Colonic mucosa (tissue), 4 donors: ENCODE measurements around the gene ARMC12. TPM values are rescaled to one million over a fixed set of nuclear protein-coding genes. Genes with fewer than 3 reads are reported as not detected.
A peak's percentile ranks its signal among the peaks of the same experiment; 100 is the strongest.

Experiments
- DNase-seq: peaks from one replicate; pipeline ENCODE4 v3.0.0-alpha.2; 2020
- H3K27ac ChIP-seq: fragments of 200-600 bp; one replicate; pipeline ENCODE4 v1.8.0; 2021
- H3K27me3 ChIP-seq: fragments of 200-600 bp; one replicate; pipeline ENCODE4 v1.8.0; 2021
- H3K36me3 ChIP-seq: fragments of 200-600 bp; one replicate; pipeline ENCODE4 v1.8.0; 2021
- H3K4me1 ChIP-seq: fragments of 200-600 bp; one replicate; pipeline ENCODE4 v1.8.0; 2021; ENCODE audit warnings: mild to moderate bottlenecking
- H3K4me3 ChIP-seq: fragments of 200-600 bp; one replicate; pipeline ENCODE4 v1.8.0; 2021
- H3K9ac ChIP-seq, 2 donors: one replicate each; pipeline ENCODE4 v1.7.0; 2013; ENCODE audit warnings: control low read depth in 2 of 2, low read depth in 2 of 2, low read length in 2 of 2
- H3K9me3 ChIP-seq: fragments of 200-600 bp; one replicate; pipeline ENCODE4 v1.8.0; 2021
- intact Hi-C: fragments of 100-400 bp; cut with DNase I; formaldehyde crosslinking; loops from one replicate; pipeline ENCODE4 v1.14.1; 2022
- total RNA-seq, 2 donors: library from RNA; stranded (reverse); fragmentation: NEBNext Ultra II Directional in 1 of 2; extraction: Animal tissue kit (Norgen Biotek cat#: 25700) in 1 of 2; gene quantifications; one replicate each; pipeline ENCODE4 v1.2.1, GENCODE V29; 2021
- TF ChIP-seq, protein P1 (sequence below): fragments of 200-600 bp; IDR thresholded peaks from one replicate; pipeline ENCODE4 v1.8.0; 2022; ENCODE audit warnings: antibody characterized with exemption, mild to moderate bottlenecking
- donor health status: healthy.
- donor health status: DM: no; HTN: no; CAD: no.
- donor health status: DM: no; HTN: no; CAD: no.

The ARMC12 gene
- total RNA-seq, 2 donors from 2014 or later = 0.30 TPM; not detected in 1

DNA sequence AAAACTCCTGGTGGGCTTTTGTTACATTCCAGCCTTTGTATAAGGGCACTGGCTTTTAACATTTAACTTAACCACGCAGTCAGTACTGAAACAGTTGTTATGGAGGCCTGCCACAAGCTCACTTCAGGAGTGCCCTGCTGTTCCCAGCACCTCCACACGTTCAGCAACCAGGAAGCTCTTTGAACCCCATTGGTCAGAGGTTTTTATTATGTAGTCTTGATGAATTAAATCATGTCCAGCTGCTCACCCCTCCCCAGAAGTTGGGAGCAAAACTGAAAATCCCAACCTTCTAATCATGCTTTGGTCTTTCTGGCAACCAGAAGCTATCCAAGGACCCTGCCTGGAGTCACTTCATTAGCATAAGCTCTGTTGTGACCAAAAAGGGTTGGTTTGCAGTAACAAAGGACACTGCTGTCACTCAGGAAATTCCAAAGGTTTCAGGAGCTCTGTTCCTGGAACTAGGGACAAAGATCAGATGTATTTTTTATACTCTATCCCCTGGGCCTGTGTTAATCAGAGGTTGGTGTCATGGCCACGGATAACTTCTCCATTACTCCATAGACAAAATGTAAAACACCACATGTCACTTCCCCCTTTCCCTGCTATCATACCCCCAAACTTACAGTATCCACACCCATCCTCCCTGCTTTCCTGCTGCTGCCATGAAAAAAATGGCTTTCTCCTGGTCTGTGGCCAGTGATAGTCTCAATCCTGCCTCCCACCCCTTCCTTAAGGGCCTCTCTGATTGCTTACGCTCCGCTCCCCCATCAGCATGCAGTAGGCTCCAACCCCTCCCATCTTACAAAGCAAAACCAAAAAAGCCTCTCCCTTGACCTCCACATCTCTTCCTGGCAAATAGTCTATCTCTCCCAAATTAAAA lies 3.1 kb downstream of the ARMC12 start:
- H3K36me3 ChIP-seq = no peaks in the 10 kb centered on the region
- H3K4me1 ChIP-seq = no peaks in the 10 kb centered on the region
- TF ChIP-seq, protein P1, sequence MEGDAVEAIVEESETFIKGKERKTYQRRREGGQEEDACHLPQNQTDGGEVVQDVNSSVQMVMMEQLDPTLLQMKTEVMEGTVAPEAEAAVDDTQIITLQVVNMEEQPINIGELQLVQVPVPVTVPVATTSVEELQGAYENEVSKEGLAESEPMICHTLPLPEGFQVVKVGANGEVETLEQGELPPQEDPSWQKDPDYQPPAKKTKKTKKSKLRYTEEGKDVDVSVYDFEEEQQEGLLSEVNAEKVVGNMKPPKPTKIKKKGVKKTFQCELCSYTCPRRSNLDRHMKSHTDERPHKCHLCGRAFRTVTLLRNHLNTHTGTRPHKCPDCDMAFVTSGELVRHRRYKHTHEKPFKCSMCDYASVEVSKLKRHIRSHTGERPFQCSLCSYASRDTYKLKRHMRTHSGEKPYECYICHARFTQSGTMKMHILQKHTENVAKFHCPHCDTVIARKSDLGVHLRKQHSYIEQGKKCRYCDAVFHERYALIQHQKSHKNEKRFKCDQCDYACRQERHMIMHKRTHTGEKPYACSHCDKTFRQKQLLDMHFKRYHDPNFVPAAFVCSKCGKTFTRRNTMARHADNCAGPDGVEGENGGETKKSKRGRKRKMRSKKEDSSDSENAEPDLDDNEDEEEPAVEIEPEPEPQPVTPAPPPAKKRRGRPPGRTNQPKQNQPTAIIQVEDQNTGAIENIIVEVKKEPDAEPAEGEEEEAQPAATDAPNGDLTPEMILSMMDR = no peak
- H3K4me3 ChIP-seq = no peak overlapping the region
- H3K9ac ChIP-seq = peak overlapping the region in 1 of 2 donors; percentile 29
- H3K27me3 ChIP-seq = no peaks in the 10 kb centered on the region
- intact Hi-C loops = no loop called here
- H3K27ac ChIP-seq = peak overlapping the region; percentile 11
- no peak for DNase-seq
- no peaks in the 10 kb centered on the region for H3K9me3 ChIP-seq

DNA sequence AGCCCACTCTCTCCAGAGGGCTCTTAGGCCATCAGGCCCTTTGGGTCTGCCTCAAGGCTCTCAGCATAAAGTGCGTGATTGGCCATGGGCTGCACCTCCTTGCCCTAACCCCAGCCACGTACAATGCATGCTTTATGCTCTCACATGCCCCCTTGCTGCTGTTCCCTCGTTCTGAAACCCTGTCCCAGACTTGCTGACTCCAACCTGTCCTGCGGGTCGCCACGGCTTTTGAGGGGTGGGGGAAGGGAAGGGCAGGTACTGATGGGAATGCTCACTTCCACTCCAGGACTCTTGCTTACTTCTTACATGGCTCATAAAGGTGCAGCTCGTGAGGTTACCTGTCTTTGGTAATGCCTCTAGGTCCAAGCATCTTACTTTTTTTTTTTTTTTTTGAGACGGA lies 6.0 kb downstream of the ARMC12 start:
- Histone ChIP-seq H3K27ac (no peak overlapping the region), H3K36me3 (no peaks in the 10 kb centered on the region), H3K27me3 (no peaks in the 10 kb centered on the region), H3K9me3 (no peaks in the 10 kb centered on the region), H3K4me1 (no peaks in the 10 kb centered on the region), H3K4me3 (no peak overlapping the region), H3K9ac (no peak overlapping the region)
- no peak for DNase-seq
- intact Hi-C loops = no loop called here
- TF ChIP-seq, protein P1 = no peak

DNA sequence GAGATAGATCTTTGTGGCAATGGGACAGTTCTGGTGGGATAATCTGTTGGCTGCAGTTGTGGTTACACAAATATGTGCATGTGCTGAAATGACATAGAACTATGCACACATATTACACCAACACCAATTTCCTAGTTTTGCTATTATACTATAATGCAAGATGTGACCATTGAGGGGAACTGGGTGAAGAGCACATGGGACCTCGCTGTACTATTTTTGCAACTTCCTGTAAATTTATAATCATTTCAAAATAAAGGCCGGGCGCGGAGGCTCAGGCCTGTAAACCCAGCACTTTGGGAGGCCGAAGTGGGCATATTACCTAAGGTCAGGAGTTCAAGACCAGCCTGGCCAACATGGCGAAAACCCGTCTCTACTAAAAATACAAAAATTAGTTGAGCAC lies 8.7 kb downstream of the ARMC12 start:
- no peak for DNase-seq
- no peak overlapping the region for H3K27ac ChIP-seq
- no peaks in the 10 kb centered on the region for H3K27me3 ChIP-seq
- no peaks in the 10 kb centered on the region for H3K4me1 ChIP-seq
- H3K4me3 ChIP-seq = no peak overlapping the region
- H3K36me3 ChIP-seq = no peaks in the 10 kb centered on the region
- no peak overlapping the region for H3K9ac ChIP-seq
- intact Hi-C loops = no loop called here
- TF ChIP-seq, protein P1 = no peak
- no peaks in the 10 kb centered on the region for H3K9me3 ChIP-seq

DNA sequence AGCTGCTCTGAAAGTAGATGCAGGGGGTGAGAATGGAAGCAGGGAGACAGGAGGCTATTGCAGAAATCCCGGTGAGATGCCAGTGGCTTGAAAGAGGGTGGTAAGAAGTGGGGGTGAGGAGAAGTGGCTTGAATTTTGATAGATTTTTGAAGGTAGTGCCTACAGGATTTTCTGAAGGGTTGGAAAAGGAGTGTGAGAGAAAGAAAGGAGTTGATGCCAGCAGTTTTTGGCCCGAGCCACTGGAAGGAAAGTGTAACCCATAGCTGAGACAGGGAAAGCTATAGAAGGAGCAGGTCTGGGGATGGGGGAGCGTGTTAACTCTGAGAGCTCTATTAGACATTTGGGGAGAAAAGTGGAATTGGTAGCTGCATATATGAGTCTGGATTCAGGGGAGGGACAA lies 9.7 kb downstream of the ARMC12 start:
- intact Hi-C loops = no loop called here
- Histone ChIP-seq H3K4me3 (no peak overlapping the region), H3K36me3 (no peaks in the 10 kb centered on the region), H3K27me3 (no peaks in the 10 kb centered on the region), H3K27ac (no peak overlapping the region), H3K9me3 (no peaks in the 10 kb centered on the region), H3K9ac (no peak overlapping the region), H3K4me1 (no peaks in the 10 kb centered on the region)
- no peak for DNase-seq
- TF ChIP-seq, protein P1 = no peak

DNA sequence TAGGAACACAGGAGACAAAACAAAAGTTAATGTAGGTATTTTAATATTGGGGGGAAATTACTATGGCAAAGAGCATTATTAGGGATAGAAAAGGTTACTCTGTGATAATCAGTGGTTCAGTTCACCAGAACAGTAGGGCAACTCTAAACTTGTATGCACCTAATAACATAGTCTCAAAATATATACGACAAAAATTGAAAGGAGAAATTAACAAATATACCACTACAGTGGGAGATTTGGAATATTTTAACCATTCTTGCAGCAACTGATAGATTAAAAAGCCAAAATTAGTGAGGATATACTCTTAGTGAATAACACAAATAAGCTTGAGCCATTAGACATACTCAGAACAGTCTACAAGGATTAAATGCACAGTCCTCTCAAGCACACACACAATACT lies 11.0 kb downstream of the ARMC12 start:
- no peaks in the 10 kb centered on the region for H3K4me1 ChIP-seq
- no peaks in the 10 kb centered on the region for H3K9me3 ChIP-seq
- no peaks in the 10 kb centered on the region for H3K27me3 ChIP-seq
- H3K4me3 ChIP-seq = no peak overlapping the region
- no peaks in the 10 kb centered on the region for H3K36me3 ChIP-seq
- H3K27ac ChIP-seq = no peak overlapping the region
- intact Hi-C loops = no loop called here
- no peak for DNase-seq
- TF ChIP-seq, protein P1 = no peak
- H3K9ac ChIP-seq = no peak overlapping the region
